MCF 10A (cell line): ENCODE results near the gene CARS1. TPM values are rescaled to one million over a fixed set of nuclear protein-coding genes. Genes with fewer than 3 reads are reported as not detected.

Source experiments
- BruUV-seq: library from RNA; stranded (reverse); fragments of 400-500 nt; replicated peaks from 2 replicates; lab custom pipeline; 2021; lab: Mats Ljungman, UMichigan
- CTCF ChIA-PET: fragments of 300-600 bp; sonication (Branson Sonifier 250); formaldehyde crosslinking; extraction: SDS; loops from one replicate; lab custom pipeline; 2021; ENCODE audit warnings: antibody characterized with exemption, inconsistent platforms; lab: Yijun Ruan, JAX
- POLR2A ChIA-PET: fragments of 300-600, 350-650 bp; sonication (Branson Sonifier 250); formaldehyde crosslinking; extraction: SDS; loops from one replicate; lab custom pipeline; 2020; ENCODE audit warnings: antibody characterized with exemption, inconsistent platforms; lab: Yijun Ruan, JAX
- DNase-seq: peaks from one replicate; pipeline ENCODE4 v3.0.0-alpha.2; 2018; ENCODE audit not compliant: unreplicated experiment
- H3K27ac Mint-ChIP-seq: one replicate; pipeline ENCODE4 v1.8.0; 2022; ENCODE audit warnings: mild to moderate bottlenecking, low read depth, mixed read lengths; ENCODE audit not compliant: unreplicated experiment
- H3K27me3 Mint-ChIP-seq: one replicate; pipeline ENCODE4 v1.8.0; 2022; ENCODE audit warnings: mixed read lengths; ENCODE audit not compliant: insufficient read depth, unreplicated experiment
- H3K36me3 Mint-ChIP-seq: one replicate; pipeline ENCODE4 v1.8.0; 2022; ENCODE audit warnings: mild to moderate bottlenecking, moderate library complexity, mixed read lengths; ENCODE audit not compliant: insufficient read depth, unreplicated experiment
- H3K4me1 Mint-ChIP-seq: one replicate; pipeline ENCODE4 v1.8.0; 2022; ENCODE audit warnings: mixed read lengths; ENCODE audit not compliant: insufficient read depth, unreplicated experiment
- H3K4me3 Mint-ChIP-seq: one replicate; pipeline ENCODE4 v1.8.0; 2022; ENCODE audit warnings: mild to moderate bottlenecking, moderate library complexity, mixed read lengths; ENCODE audit not compliant: unreplicated experiment
- H3K9me3 Mint-ChIP-seq: one replicate; pipeline ENCODE4 v1.8.0; 2022; ENCODE audit warnings: mixed read lengths; ENCODE audit not compliant: unreplicated experiment
- CTCF ChIP-seq: fragments of 200-600 bp; IDR thresholded peaks from one replicate; pipeline ENCODE4 v1.8.0; 2022; ENCODE audit warnings: antibody characterized with exemption, mild to moderate bottlenecking; ENCODE audit not compliant: unreplicated experiment
- intact Hi-C: fragments of 100-400 bp; cut with micrococcal nuclease; formaldehyde crosslinking; loops from 2 replicates; pipeline ENCODE4 v1.14.1; 2022
- total RNA-seq: library from RNA; stranded (reverse); gene quantifications from 2 replicates; pipeline ENCODE4 v1.2.3, GENCODE V29; 2022

CARS1 gene
- total RNA-seq, 1 experiment from 2014 or later, result 150 TPM

- H3K9me3 Mint-ChIP-seq, result no peaks in the 10 kb centered on the region
- TF ChIP-seq CTCF, result no peak
- no peak overlapping the region for H3K27ac Mint-ChIP-seq
- intact Hi-C loops, result no loop called here
- no peak for DNase-seq
- H3K27me3 Mint-ChIP-seq, result no peaks in the 10 kb centered on the region
- ChIA-PET POLR2A (no interaction called here), CTCF (interaction anchor here (0.7 kb wide), 1 partner anchor 419 kb away, joined by 3 read pairs; no protein-coding TSS in a partner anchor)
- no TSS peak for BruUV-seq
- H3K36me3 Mint-ChIP-seq, result peaks cover 95% of the 10 kb centered on the region
- peaks cover 8% of the 10 kb centered on the region for H3K4me1 Mint-ChIP-seq
- H3K4me3 Mint-ChIP-seq, result no peak overlapping the region
Measured at GRCh38 chr11:2963761-2964160, 93.5 kb downstream of the CARS1 start.

- TF ChIP-seq CTCF, result no peak
- ChIA-PET CTCF (no interaction called here), POLR2A (no interaction called here)
- no peak overlapping the region for H3K27ac Mint-ChIP-seq
- no peak for DNase-seq
- intact Hi-C loops, result no loop called here
- H3K4me3 Mint-ChIP-seq, result no peak overlapping the region
- no peaks in the 10 kb centered on the region for H3K9me3 Mint-ChIP-seq
- peaks cover 8% of the 10 kb centered on the region for H3K4me1 Mint-ChIP-seq
- H3K27me3 Mint-ChIP-seq, result no peaks in the 10 kb centered on the region
- BruUV-seq, result no TSS peak
- H3K36me3 Mint-ChIP-seq, result peaks cover 95% of the 10 kb centered on the region
Measured at GRCh38 chr11:2963112-2963754, 94.0 kb downstream of the CARS1 start.

- intact Hi-C loops, result no loop called here
Measured at GRCh38 chr11:2961080-2961479, 96.1 kb downstream of the CARS1 start.

GRCh38 chr11:2960139-2960538, 97.1 kb downstream of the CARS1 start:
- no peak for DNase-seq
- H3K4me1 Mint-ChIP-seq, result peaks cover 8% of the 10 kb centered on the region
- no peak overlapping the region for H3K27ac Mint-ChIP-seq
- ChIA-PET CTCF (interaction anchor here (0.6 to 0.8 kb wide), 2 partner anchors 78 to 1910 kb away, joined by 3 read pairs; no protein-coding TSS in a partner anchor), POLR2A (interaction anchor here (1.4 to 1.8 kb wide), 2 partner anchors 9 to 10 kb away, joined by 4 to 6 read pairs; no protein-coding TSS in a partner anchor)
- no peaks in the 10 kb centered on the region for H3K27me3 Mint-ChIP-seq
- BruUV-seq, result no TSS peak
- intact Hi-C loops, result no loop called here
- peaks cover 96% of the 10 kb centered on the region for H3K36me3 Mint-ChIP-seq
- H3K9me3 Mint-ChIP-seq, result no peaks in the 10 kb centered on the region
- no peak overlapping the region for H3K4me3 Mint-ChIP-seq
- no peak for TF ChIP-seq CTCF

More at GRCh38 chr11:2961080-2961479, 96.1 kb downstream of the CARS1 start:
- no peak for DNase-seq
- ChIA-PET CTCF (no interaction called here), POLR2A (interaction anchor here (1.0 to 1.8 kb wide), 3 partner anchors 10 to 17 kb away, joined by 3 to 6 read pairs (median 3); no protein-coding TSS in a partner anchor)
- Mint-ChIP-seq H3K27ac (no peak overlapping the region), H3K27me3 (no peaks in the 10 kb centered on the region), H3K9me3 (no peaks in the 10 kb centered on the region), H3K4me1 (peaks cover 8% of the 10 kb centered on the region), H3K4me3 (no peak overlapping the region), H3K36me3 (peaks cover 96% of the 10 kb centered on the region)
- no peak for TF ChIP-seq CTCF
- no TSS peak for BruUV-seq
